Fibroblast of the aortic adventitia (primary cell): ENCODE measurements around the gene PAX9. TPM values are rescaled to one million over a fixed set of nuclear protein-coding genes. Genes with fewer than 3 reads are reported as not detected.
A peak's percentile ranks its signal among the peaks of the same experiment; 100 is the strongest.

Experiments used
- DNase-seq: peaks from one replicate; pipeline ENCODE4 v3.0.0-alpha.2; 2010; ENCODE audit warnings: low read depth
- H3K4me3 ChIP-seq: 2 replicates; pipeline ENCODE4 v1.5.1; 2011; ENCODE audit warnings: low read depth, mild to moderate bottlenecking, control low read depth, low read length, moderate library complexity
- total RNA-seq: library from RNA; depleted of rRNA; stranded (reverse); fragments of >200 nt; gene quantifications from 2 replicates; pipeline ENCODE4 v1.2.3, GENCODE V29; 2012; ENCODE audit warnings: low replicate concordance
- TF ChIP-seq, protein P1 (sequence below): IDR thresholded peaks from 2 replicates; pipeline ENCODE4 v1.5.1; 2011; ENCODE audit warnings: mild to moderate bottlenecking, low read length, control low read depth, inconsistent platforms; ENCODE audit not compliant: insufficient read depth

PAX9 gene
- total RNA-seq: 0.18 TPM in 1 of 2 replicates, not detected in the other

DNA sequence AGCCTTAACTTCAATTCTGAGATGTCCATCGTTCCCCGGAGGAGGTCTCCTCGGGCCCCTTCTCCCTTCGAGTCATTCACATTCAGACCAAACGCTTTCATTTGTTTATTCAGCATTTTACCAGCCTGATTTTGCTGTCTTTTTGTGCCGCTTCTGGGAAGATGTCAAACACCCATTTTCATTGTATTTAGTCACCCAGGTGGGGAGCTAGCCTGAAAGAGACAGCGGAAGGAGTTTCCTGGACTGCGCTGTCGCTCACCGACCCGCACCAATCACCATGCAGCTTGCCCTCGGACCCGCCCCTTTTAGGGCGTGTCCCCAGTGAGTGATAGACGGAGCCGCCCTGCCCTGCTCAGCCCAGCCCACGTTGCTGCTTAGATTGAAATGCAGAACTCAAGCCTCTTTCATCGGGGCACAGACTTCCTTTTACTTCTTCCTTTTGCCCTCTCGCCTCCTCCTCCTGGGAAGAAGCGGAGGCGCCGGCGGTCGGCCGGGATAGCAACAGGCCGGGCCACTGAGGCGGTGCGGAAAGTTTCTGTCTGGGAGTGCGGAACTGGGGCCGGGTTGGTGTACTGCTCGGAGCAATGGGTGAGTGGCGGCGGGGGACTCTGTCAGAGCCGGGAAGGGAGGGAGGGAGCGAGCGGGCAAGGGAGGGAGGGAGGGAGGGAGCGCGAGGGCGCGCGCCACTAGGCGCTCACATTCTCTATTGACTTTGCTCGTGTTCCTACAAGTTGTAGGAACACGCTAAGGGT is at the start of gene PAX9:
Gene PAX9 (plus strand): TSS at position 355 of the 752 bp plus-strand sequence. CDS start 230 bp downstream, at position 585.
- DNase-seq: peak; percentile 46
- peak within 1 kb of the TSS; percentile 51 for H3K4me3 ChIP-seq
- TF ChIP-seq, protein P1, sequence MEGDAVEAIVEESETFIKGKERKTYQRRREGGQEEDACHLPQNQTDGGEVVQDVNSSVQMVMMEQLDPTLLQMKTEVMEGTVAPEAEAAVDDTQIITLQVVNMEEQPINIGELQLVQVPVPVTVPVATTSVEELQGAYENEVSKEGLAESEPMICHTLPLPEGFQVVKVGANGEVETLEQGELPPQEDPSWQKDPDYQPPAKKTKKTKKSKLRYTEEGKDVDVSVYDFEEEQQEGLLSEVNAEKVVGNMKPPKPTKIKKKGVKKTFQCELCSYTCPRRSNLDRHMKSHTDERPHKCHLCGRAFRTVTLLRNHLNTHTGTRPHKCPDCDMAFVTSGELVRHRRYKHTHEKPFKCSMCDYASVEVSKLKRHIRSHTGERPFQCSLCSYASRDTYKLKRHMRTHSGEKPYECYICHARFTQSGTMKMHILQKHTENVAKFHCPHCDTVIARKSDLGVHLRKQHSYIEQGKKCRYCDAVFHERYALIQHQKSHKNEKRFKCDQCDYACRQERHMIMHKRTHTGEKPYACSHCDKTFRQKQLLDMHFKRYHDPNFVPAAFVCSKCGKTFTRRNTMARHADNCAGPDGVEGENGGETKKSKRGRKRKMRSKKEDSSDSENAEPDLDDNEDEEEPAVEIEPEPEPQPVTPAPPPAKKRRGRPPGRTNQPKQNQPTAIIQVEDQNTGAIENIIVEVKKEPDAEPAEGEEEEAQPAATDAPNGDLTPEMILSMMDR: no peak

DNA sequence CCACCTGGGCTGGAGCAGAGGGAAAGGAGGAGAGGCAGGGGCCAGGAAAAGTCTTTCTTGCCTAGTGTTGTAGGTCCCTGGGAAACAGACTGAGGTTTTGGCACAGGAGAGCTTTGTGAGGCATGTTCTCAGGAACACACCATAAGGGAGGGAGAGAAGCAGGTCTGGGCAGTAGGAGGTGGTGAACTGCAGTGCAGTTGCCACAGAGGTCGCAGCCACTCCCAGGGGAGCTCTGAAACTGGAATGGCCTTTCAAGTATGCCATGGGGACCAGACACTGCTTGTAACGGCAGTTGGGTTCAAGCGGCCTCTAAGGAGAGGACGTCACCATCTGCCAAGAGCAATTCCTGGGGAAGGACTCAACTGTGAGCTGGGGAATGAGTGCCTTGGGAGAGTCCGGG is 43.8 kb upstream of the PAX9 start:
- H3K4me3 ChIP-seq: no peak overlapping the region
- TF ChIP-seq, protein P1: no peak
- no peak for DNase-seq

DNA sequence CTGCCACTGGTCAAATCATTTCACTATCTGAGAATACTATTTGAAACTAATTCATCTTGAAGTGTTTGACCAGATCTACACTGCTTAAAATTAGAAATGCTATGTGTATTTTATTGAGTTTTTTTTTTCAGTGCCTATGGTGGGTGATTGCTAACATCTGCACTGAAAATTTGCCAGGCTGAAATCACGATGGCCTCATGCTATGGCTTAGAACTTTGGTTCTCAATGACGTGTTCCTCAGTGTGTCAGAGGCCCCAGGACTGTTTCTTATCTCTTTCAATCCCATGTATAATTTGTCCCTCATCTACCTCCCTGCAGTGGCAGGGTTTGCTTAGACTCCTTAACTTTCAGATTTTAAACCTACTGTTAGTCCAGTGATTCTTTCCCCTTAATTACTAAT is 43.0 kb upstream of the PAX9 start:
- H3K4me3 ChIP-seq: no peak overlapping the region
- TF ChIP-seq, protein P1: no peak
- DNase-seq: no peak

DNA sequence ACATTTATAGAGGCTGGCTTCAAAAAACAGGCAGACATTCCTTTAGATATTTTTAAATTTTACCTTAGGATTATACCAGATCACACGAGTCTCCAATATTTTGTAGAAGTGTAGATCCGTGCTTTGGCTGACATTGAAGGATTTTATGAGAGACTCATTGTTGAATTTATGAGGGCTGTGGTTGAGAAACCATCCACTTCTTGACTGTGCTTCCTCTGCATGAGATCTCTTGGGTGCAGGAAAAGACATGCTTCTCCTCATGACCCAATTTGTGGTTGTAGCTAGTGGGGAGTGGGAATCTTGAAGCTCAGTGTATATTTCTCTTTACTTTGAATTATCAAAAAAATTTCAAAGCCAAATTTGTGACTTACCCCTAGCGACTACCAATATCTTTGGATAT is 42.5 kb upstream of the PAX9 start:
- DNase-seq: no peak
- TF ChIP-seq, protein P1: no peak
- H3K4me3 ChIP-seq: no peak overlapping the region

DNA sequence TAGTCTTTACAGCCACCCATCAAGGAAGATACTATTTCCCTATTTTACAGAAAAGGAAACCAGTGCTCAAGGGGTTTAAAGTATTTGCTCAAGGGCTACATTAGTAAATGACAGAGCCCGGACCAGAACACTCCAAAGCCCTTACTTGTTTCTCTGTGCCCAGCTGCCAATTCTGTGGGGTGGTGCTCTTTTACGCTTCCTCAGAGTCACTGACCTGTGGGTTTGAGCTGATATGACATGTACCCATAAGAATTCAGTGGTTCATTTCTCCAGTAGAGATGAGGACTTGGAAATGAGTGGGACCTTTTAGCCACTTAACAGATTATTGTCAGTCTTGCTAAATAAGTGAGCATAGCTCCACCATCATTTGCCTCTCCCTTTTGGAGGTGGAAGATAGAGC is 41.8 kb upstream of the PAX9 start:
- no peak overlapping the region for H3K4me3 ChIP-seq
- TF ChIP-seq, protein P1: no peak
- DNase-seq: no peak

DNA sequence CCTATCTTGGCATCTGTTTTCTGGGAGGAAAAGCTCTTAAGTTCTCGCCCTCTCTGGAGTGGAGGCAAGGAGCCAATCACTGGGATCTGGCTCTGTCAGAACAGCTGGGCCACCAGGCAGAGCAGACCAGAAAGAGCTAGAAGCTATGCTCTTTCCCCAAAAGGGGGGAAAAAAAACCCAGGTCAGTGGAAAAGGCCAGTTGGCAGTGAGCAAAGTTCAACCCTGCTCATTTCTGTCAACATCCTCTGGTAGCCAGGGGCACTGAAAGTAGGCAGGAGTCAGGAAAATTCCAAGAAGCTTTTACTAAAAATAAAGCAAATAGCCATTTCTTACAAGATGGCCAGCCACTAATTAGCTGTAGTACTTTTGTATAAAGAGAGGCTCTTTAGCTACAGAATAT is 36.6 kb upstream of the PAX9 start:
- TF ChIP-seq, protein P1: no peak

More for the DNA sequence above, 36.6 kb upstream of the PAX9 start:
- H3K4me3 ChIP-seq: no peak overlapping the region
- no peak for DNase-seq
